Cardiac fibroblast (primary cell): ENCODE measurements around the gene C1orf21.

Experiments used
- DNase-seq, 2 donors: peaks; one replicate each; pipeline versions ENCODE4 v3.0.0 to v3.0.0-alpha.2; 2010; ENCODE audit warnings: low read depth in 2 of 2
- H3K4me3 ChIP-seq, 2 donors: replicated peaks in 1 of 2; 1 replicate in 1 of 2; 2 replicates in 1 of 2; pipeline ENCODE4 v1.5.1; 2011; ENCODE audit warnings: low read depth in 2 of 2, low read length in 2 of 2, mild to moderate bottlenecking in 2 of 2, moderate library complexity in 1 of 2
- TF ChIP-seq, protein P1 (sequence below): IDR thresholded peaks from one replicate; pipeline ENCODE4 v1.5.1; 2011; ENCODE audit warnings: low read depth, mild to moderate bottlenecking, low read length, inconsistent platforms

Gene C1orf21

GRCh38 chr1:184494929-184495328, 108.1 kb downstream of the C1orf21 start:
- TF ChIP-seq, protein P1, sequence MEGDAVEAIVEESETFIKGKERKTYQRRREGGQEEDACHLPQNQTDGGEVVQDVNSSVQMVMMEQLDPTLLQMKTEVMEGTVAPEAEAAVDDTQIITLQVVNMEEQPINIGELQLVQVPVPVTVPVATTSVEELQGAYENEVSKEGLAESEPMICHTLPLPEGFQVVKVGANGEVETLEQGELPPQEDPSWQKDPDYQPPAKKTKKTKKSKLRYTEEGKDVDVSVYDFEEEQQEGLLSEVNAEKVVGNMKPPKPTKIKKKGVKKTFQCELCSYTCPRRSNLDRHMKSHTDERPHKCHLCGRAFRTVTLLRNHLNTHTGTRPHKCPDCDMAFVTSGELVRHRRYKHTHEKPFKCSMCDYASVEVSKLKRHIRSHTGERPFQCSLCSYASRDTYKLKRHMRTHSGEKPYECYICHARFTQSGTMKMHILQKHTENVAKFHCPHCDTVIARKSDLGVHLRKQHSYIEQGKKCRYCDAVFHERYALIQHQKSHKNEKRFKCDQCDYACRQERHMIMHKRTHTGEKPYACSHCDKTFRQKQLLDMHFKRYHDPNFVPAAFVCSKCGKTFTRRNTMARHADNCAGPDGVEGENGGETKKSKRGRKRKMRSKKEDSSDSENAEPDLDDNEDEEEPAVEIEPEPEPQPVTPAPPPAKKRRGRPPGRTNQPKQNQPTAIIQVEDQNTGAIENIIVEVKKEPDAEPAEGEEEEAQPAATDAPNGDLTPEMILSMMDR: no peak
- H3K4me3 ChIP-seq: no peak overlapping the region
- no peak for DNase-seq

- TF ChIP-seq, protein P1: no peak
- DNase-seq: no peak
These were observed 111.3 kb downstream of the C1orf21 start for GRCh38 chr1:184497959-184498723.

GRCh38 chr1:184499616-184500015, 112.8 kb downstream of the C1orf21 start:
- DNase-seq: no peak
- H3K4me3 ChIP-seq: no peak overlapping the region
- TF ChIP-seq, protein P1: no peak

More at GRCh38 chr1:184497959-184498723, 111.3 kb downstream of the C1orf21 start:
- no peak overlapping the region for H3K4me3 ChIP-seq

- no peak for DNase-seq
- TF ChIP-seq, protein P1: no peak
- no peak overlapping the region for H3K4me3 ChIP-seq
These were observed 115.3 kb downstream of the C1orf21 start for GRCh38 chr1:184502161-184502560.

DNA sequence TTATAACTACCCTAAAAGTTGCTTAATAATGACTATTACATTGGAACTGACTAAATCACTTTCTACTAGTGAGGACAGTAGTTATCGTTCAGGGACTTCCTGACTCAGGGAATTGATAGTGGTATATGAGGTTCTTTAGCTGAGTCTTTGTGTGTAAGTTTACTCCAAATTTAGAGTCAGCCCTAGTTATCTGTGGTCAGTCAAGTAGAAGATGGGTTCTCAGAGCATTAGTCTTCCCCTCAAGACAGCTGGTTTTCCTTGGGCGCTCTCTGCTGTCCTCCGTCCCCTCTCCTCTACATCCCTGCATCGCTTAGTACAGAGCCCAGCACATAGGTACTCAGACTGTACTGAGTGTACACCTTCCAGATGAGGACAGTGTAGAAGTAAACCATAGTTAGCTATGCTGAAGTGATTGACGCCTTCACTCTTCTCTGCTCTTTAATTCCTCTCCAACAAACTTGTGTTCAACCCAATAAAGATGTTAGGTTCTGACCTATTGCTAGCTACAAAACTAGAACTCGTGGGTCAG, 116.5 kb downstream of the C1orf21 start:
- no peak overlapping the region for H3K4me3 ChIP-seq
- TF ChIP-seq, protein P1: no peak

DNA sequence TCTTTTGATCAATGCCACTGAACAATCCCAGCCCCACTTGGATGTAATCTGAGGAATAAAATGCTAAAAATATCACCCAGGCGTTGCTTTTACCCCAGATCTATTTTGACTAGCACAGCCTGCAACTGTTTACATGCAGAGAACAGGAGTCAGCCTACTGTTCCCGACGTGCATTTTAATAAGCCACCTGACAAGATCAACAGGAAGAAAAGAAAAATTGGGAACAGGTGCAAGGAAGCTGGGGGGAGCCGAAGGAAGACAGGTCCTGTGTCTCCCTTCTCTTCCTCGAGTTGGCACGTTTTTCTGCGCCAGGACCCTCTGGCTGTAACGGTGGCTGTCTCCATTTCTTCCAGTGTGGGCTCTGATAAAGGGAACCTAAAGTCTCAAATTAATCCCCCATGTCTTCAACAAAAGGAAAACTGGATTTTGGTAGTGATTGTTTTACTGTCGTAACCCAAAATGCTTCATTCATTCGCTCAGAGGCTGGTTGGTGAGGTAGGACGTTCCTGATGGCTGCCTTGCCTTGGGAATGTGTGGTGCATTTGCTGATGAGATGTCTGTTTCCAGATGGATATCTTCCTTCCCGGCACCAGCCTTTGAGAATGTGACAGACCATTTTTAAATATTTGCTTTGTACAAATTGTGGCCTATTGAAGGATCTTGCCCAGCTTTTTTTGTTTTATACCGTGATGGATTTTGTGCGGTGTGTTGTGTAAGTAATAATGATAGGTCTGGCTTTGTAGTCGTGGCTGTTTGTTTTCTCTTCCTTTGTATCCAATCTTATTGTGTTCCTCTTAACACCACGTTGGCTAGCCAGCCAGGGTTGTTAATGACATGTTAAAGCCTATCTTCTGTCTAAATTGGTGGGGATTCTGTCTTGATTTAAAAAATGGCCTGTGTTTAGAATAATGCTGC, 117.5 kb downstream of the C1orf21 start:
- no peak for DNase-seq
- no peak overlapping the region for H3K4me3 ChIP-seq
- TF ChIP-seq, protein P1: no peak

More for the DNA sequence above, 116.5 kb downstream of the C1orf21 start:
- no peak for DNase-seq
